GM18861 (cell line): ENCODE results near the gene ZSWIM7.

Source experiments
- ATAC-seq: cut with Tn5 transposase; IDR thresholded peaks from one replicate; pipeline ENCODE4 v1.9.1; 2021; ENCODE audit not compliant: unreplicated experiment

ZSWIM7 gene

DNA sequence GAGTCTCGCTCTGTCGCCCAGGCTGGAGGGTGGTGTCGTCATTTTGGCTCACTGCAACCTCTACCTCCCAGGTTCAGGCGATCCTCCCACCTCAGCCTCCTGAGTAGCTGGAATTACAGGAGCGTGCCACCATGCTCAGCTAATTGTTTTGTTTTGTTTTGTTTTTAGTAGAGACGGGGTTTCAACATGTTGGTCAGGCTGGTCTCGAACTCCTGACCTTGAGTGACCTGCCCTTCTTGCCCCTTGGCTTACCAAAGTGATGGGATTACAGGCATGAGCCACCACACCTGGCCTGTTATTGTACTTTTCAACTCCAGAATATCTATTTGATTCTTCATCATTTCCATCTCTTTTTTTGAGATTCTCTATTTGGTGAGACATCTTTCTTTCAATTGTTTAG lies 63.6 kb downstream of the ZSWIM7 start:
- no peak for ATAC-seq

DNA sequence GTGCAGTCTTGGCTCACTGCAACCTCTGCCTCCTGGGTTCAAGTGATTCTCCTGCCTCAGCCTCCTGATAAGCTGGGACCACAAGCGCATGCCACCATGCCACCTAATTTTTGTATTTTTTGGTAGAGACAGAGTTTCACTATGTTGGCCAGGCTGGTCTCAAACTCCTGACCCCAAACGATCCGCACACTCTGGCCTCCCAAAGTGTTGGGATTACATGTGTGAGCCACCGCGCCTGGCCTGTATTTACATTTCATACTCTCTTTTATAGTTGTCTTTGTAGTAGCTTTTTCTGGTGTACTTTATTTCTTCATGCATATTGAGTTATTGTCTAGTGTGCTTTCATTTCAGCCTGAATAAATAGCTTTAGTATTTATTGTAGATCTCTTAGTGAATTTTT lies 64.6 kb downstream of the ZSWIM7 start:
- no peak for ATAC-seq

DNA sequence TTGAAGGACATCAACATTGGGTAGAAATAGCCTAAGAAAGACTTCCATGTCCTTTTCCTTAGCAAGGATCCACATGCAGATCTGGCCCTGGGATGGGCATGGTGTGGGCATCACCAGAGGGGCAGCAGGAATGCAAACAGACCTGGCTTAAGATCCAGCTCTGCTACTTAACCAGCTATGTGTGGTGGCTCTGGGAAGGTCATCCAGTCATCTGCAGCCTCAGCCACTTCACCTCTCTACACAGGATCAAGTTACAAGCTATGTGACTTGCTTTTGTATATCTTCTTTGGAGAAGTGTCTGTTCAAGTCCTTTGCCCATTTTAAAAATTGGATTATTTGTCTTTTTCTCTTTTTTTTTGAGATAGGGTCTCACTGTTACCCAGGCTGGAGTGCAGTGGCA lies 68.1 kb downstream of the ZSWIM7 start:
- no peak for ATAC-seq

DNA sequence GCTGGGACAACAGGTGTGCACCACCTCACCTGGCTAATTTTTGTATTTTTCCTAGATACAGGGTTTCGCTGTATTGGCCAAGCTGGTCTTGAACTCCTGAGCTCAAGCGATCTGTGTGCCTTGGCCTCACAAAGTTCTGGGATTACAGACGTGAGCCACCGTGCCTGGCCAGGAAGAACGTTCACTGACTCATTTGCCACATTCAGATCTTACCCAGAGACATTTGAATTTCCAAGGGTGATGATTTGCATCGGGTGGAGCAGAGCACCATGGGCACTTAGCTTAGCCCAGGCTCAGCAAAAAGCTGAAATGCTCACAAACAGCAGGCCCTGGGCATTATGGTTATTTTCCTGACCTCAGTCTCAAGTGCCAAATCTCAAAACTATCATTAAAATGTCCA lies 69.1 kb downstream of the ZSWIM7 start:
- no peak for ATAC-seq

DNA sequence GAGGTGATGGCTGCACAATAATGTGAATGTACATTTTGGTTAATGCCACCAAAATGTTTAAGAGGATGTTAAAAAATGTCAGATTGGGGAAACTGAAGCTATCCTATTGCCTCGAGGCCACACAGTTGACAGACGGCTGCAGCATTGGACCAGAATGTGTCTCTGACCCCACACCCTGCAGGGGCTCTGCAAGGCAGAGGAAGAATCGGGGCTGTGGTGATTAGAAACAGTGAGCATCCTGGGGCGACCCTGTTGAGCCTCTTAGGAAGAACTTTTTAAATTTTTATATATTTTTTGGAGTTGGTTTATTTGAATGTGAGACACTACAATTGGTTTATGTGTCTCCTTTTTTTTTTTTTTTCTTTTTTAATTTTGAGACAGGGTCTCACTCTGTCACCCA lies 69.6 kb downstream of the ZSWIM7 start:
- ATAC-seq, result no peak

DNA sequence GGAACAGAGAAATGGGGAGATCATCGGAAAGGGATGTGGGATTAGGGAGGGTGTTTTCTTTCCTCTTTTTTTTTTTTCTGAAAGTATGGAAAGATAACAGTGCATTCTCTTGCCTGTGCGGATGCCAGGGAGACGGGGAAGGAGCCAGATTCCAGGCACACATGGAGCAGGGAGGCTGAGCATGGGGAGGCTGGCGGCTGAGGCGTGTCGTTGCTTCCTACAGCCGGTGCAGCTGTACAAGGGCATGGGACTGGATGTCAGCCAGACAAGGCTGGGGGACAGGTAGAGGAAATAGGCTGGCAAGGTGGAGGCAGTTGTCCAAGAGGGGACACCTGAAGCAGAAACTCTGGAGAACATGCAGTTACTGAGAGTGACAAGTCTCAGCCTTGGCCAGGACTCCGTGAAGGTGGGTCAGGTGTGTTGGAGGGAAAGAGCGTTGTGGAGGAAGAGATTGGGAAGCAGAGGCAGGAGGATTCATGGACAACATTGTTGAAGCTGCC lies 71.2 kb downstream of the ZSWIM7 start:
- no peak for ATAC-seq
